OCI-LY1 (cell line): Measurements from ENCODE around the gene CBLC.

ENCODE experiments used
- H2AFZ ChIP-seq: fragments of 200-600 bp; sonication (generic), shearing (Covaris generic); 2 replicates; pipeline ENCODE4 v1.6.0; 2014; ENCODE audit warnings: antibody characterized with exemption, mild to moderate bottlenecking, low read length
- H3F3A ChIP-seq: fragments of 200-600 bp; sonication (generic), shearing (Covaris generic); 2 replicates; pipeline ENCODE4 v1.6.0; 2014; ENCODE audit warnings: mild to moderate bottlenecking, antibody characterized with exemption, low read length, moderate library complexity; ENCODE audit not compliant: insufficient read depth
- H3K27ac ChIP-seq: fragments of 200-600 bp; sonication (generic); 2 replicates; pipeline ENCODE4 v1.5.1; 2014; ENCODE audit warnings: low read length, mixed run types, mild to moderate bottlenecking, low read depth; ENCODE audit not compliant: poor library complexity, severe bottlenecking
- H3K27me3 ChIP-seq: fragments of 200-600 bp; sonication (generic); 2 replicates; pipeline ENCODE4 v1.6.0; 2014; ENCODE audit warnings: antibody characterized with exemption, mild to moderate bottlenecking, low read length, moderate library complexity; ENCODE audit not compliant: insufficient read depth
- H3K36me3 ChIP-seq: fragments of 200-600 bp; sonication (generic); 2 replicates; pipeline ENCODE4 v1.6.1; 2014; ENCODE audit warnings: mild to moderate bottlenecking, antibody characterized with exemption, low read length, moderate library complexity, mixed read lengths; ENCODE audit not compliant: insufficient read depth
- H3K4me1 ChIP-seq: fragments of 200-600 bp; sonication (generic); 2 replicates; pipeline ENCODE4 v1.5.1; 2014; ENCODE audit warnings: mild to moderate bottlenecking, low read length, moderate library complexity; ENCODE audit not compliant: insufficient read depth, severe bottlenecking
- H3K4me2 ChIP-seq: fragments of 200-600 bp; sonication (generic), shearing (Covaris generic); 2 replicates; pipeline ENCODE4 v1.6.1; 2014; ENCODE audit warnings: low read length
- H3K4me3 ChIP-seq: fragments of 200-600 bp; sonication (generic); 2 replicates; pipeline ENCODE4 v1.5.1; 2014; ENCODE audit warnings: low read length, low read depth, mild to moderate bottlenecking, mixed read lengths; ENCODE audit not compliant: poor library complexity, severe bottlenecking
- H3K79me2 ChIP-seq: fragments of 200-600 bp; shearing (Covaris generic); 2 replicates; pipeline ENCODE4 v1.6.1; 2016; ENCODE audit warnings: mixed run types, low read length, mixed read lengths; ENCODE audit not compliant: insufficient read depth
- H3K9ac ChIP-seq: fragments of 200-600 bp; sonication (generic), shearing (Covaris generic); 2 replicates; pipeline ENCODE4 v1.6.1; 2014; ENCODE audit warnings: mild to moderate bottlenecking, low read length, mixed read lengths
- H3K9me2 ChIP-seq: fragments of 200-600 bp; sonication (generic), shearing (Covaris generic); 2 replicates; pipeline ENCODE4 v1.6.1; 2014; ENCODE audit warnings: low read depth, mild to moderate bottlenecking, low read length, mixed read lengths
- H3K9me3 ChIP-seq: fragments of 200-600 bp; shearing (Covaris generic); 2 replicates; pipeline ENCODE4 v1.6.1; 2014; ENCODE audit warnings: low read length, mixed read lengths
- H4K20me1 ChIP-seq: fragments of 200-600 bp; sonication (generic), shearing (Covaris generic); 2 replicates; pipeline ENCODE4 v1.6.0; 2016; ENCODE audit warnings: mild to moderate bottlenecking, low read length; ENCODE audit not compliant: insufficient read depth
- CTCF ChIP-seq: fragments of 200-600 bp; sonication (generic), shearing (Covaris generic); IDR thresholded peaks from 2 replicates; pipeline ENCODE4 v1.5.1; 2017; ENCODE audit warnings: mild to moderate bottlenecking, antibody characterized with exemption, low read length, moderate library complexity, mixed read lengths
- EZH2 ChIP-seq: fragments of 200-600 bp; sonication (generic), shearing (Covaris generic); IDR thresholded peaks from 2 replicates; pipeline ENCODE4 v1.8.0; 2017; ENCODE audit warnings: borderline replicate concordance, mixed run types, mild to moderate bottlenecking, antibody characterized with exemption, low read length, moderate library complexity, mixed read lengths

CBLC gene

GRCh38 chr19:44752123-44752815 lies 25.4 kb upstream of the CBLC start:
- H3F3A ChIP-seq, result peaks cover 12% of the 10 kb centered on the region
- H3K4me1 ChIP-seq, result peaks cover 66% of the 10 kb centered on the region
- no peak overlapping the region for H2AFZ ChIP-seq
- no peaks in the 10 kb centered on the region for H4K20me1 ChIP-seq
- no peak for TF ChIP-seq CTCF
- no peak for TF ChIP-seq EZH2
- H3K27me3 ChIP-seq, result no peaks in the 10 kb centered on the region
- no peaks in the 10 kb centered on the region for H3K79me2 ChIP-seq
- H3K9me2 ChIP-seq, result no peaks in the 10 kb centered on the region
- no peaks in the 10 kb centered on the region for H3K9me3 ChIP-seq
- peaks cover 13% of the 10 kb centered on the region; the same call in 1 of the 2 replicates for H3K36me3 ChIP-seq
- H3K9ac ChIP-seq, result peak overlapping the region; percentile 9; the same call in 1 of the 2 replicates
- peak overlapping the region; percentile 94 for H3K4me2 ChIP-seq
- peak overlapping the region; percentile 95 for H3K27ac ChIP-seq
- no peak overlapping the region for H3K4me3 ChIP-seq

- H3K27me3 ChIP-seq, result no peaks in the 10 kb centered on the region
- no peaks in the 10 kb centered on the region for H4K20me1 ChIP-seq
- TF ChIP-seq EZH2 (no peak), CTCF (no peak)
- H3K9ac ChIP-seq, result peak overlapping the region; percentile 9; the same call in 1 of the 2 replicates
- peak overlapping the region; percentile 95 for H3K27ac ChIP-seq
- no peaks in the 10 kb centered on the region for H3K79me2 ChIP-seq
- H3F3A ChIP-seq, result peaks cover 12% of the 10 kb centered on the region
- H3K4me2 ChIP-seq, result peak overlapping the region; percentile 89
- peak overlapping the region; percentile 62 for H3K4me3 ChIP-seq
- peaks cover 19% of the 10 kb centered on the region; the same call in 1 of the 2 replicates for H3K36me3 ChIP-seq
- H3K9me2 ChIP-seq, result no peaks in the 10 kb centered on the region
- H2AFZ ChIP-seq, result no peak overlapping the region
- peaks cover 59% of the 10 kb centered on the region for H3K4me1 ChIP-seq
- H3K9me3 ChIP-seq, result no peaks in the 10 kb centered on the region
These were observed 24.7 kb upstream of the CBLC start for GRCh38 chr19:44752816-44753625.

GRCh38 chr19:44753626-44753931 lies 24.1 kb upstream of the CBLC start:
- Histone ChIP-seq H3K4me1 (peaks cover 57% of the 10 kb centered on the region), H3K79me2 (no peaks in the 10 kb centered on the region), H3K9me3 (no peaks in the 10 kb centered on the region), H3K27ac (peak overlapping the region; percentile 95), H3K9ac (peak overlapping the region; percentile 71), H3K4me2 (peak overlapping the region; percentile 89), H4K20me1 (no peaks in the 10 kb centered on the region), H2AFZ (no peak overlapping the region), H3K9me2 (no peaks in the 10 kb centered on the region), H3K27me3 (no peaks in the 10 kb centered on the region), H3F3A (peaks cover 12% of the 10 kb centered on the region), H3K4me3 (peak overlapping the region; percentile 62), H3K36me3 (peaks cover 24% of the 10 kb centered on the region)
- TF ChIP-seq CTCF (no peak), EZH2 (no peak)
